HG03159 (cell line): Measurements from ENCODE around the gene IFITM10.

Experiments used
- ATAC-seq: cut with Tn5 transposase; IDR thresholded peaks from one replicate; pipeline ENCODE4 v1.9.1; 2021; ENCODE audit warnings: mild to moderate bottlenecking, moderate library complexity; ENCODE audit not compliant: unreplicated experiment

Gene IFITM10

GRCh38 chr11:1753229-1753928 is 3.0 kb upstream of the IFITM10 start:
- ATAC-seq: no peak

- no peak for ATAC-seq
These were observed 2.5 kb upstream of the IFITM10 start for GRCh38 chr11:1752907-1753228.

GRCh38 chr11:1751999-1752906 is 1.9 kb upstream of the IFITM10 start:
- ATAC-seq: no peak

GRCh38 chr11:1751531-1751921 is 1.1 kb upstream of the IFITM10 start:
- no peak for ATAC-seq

GRCh38 chr11:1750840-1751530 is 590 bp upstream of the IFITM10 start:
- no peak for ATAC-seq

- ATAC-seq: no peak
These were observed 722 bp downstream of the IFITM10 start for GRCh38 chr11:1749395-1750351.

- ATAC-seq: no peak
These were observed 1.6 kb downstream of the IFITM10 start for GRCh38 chr11:1748636-1749394.

GRCh38 chr11:1747753-1748635 is 2.4 kb downstream of the IFITM10 start:
- ATAC-seq: no peak

- no peak for ATAC-seq
These were observed 3.2 kb downstream of the IFITM10 start for GRCh38 chr11:1746956-1747752.

GRCh38 chr11:1746511-1746931 is 3.9 kb downstream of the IFITM10 start:
- no peak for ATAC-seq

- ATAC-seq: no peak
These were observed 4.6 kb downstream of the IFITM10 start for GRCh38 chr11:1745701-1746320.

GRCh38 chr11:1744891-1745700 is 5.3 kb downstream of the IFITM10 start:
- ATAC-seq: no peak

- ATAC-seq: no peak
These were observed 6.1 kb downstream of the IFITM10 start for GRCh38 chr11:1744137-1744886.

GRCh38 chr11:1743585-1744136 is 6.7 kb downstream of the IFITM10 start:
- ATAC-seq: no peak

GRCh38 chr11:1742869-1743584 is 7.4 kb downstream of the IFITM10 start:
- ATAC-seq: no peak
